ENCODE measurements around the gene REPIN1.

DNA sequence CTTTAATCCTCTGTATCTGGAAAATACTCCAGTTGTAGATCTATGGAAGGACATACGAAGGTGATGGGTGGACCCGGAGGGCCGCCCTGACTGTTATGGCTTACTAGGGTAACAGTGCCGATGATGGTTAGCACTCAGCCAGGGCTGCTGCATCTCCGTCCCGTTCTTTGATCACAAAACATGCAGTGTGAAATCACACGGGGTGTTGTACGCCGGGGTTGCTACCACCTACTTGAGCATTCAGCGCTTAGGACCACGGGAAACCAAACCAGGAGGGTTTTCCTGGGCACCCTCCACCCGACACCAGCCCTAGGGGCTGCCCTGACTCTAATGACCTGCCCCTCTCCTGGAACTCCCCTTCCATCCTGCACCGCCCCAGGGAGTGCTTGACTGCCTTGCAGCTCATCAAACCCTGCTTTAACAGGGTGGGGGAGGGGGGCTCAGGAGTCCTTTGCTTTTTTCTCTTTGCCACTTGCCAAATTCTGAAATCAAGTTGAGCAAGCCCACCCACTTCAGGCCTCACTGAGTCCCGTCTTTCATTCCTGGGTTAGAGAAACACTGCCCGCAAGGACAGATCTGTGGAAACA is 30.9 kb downstream of the REPIN1 start:
- no peak for TF ChIP-seq POLR2A (IDR thresholded peaks at IDR 0.05)
- no peak for TF ChIP-seq CTCF (IDR thresholded peaks at IDR 0.05)
